AG04450 (cell line): ENCODE data around the gene PDHX. TPM values are rescaled to one million over a fixed set of nuclear protein-coding genes. Genes with fewer than 3 reads are reported as not detected.
A peak's percentile ranks its signal among the peaks of the same experiment; 100 is the strongest.

Experiments used
- CTCF ChIA-PET: fragments of 300-600, 350-600 bp; formaldehyde crosslinking; extraction: SDS; loops from one replicate; lab custom pipeline; 2022; ENCODE audit warnings: antibody characterized with exemption, inconsistent platforms; lab: Charles Lee
- POLR2A ChIA-PET: fragments of 350-600 bp; formaldehyde crosslinking; extraction: SDS; loops from one replicate; lab custom pipeline; 2021; ENCODE audit warnings: antibody characterized with exemption, inconsistent platforms; lab: Yijun Ruan, JAX
- DNase-seq: peaks from one replicate; pipeline ENCODE4 v3.0.0-alpha.2; 2011; ENCODE audit warnings: low read depth, low spot score
- H3K27ac ChIP-seq: one replicate; pipeline ENCODE4 v1.5.1; 2012; ENCODE audit warnings: low read depth, low read length, control low read depth
- H3K27me3 ChIP-seq: one replicate; pipeline ENCODE4 v1.6.0; 2012; ENCODE audit warnings: low read length; ENCODE audit not compliant: control insufficient read depth, insufficient read depth
- H3K4me3 ChIP-seq: 2 replicates; pipeline ENCODE4 v1.5.1; 2011; ENCODE audit warnings: mild to moderate bottlenecking, low read depth, low read length, control low read depth
- H3K9me3 ChIP-seq: 2 replicates; pipeline ENCODE4 v1.5.1; 2012; ENCODE audit warnings: low read length; ENCODE audit not compliant: control insufficient read depth, insufficient read depth
- CTCF ChIP-seq: IDR thresholded peaks from 2 replicates; pipeline ENCODE4 v1.5.1; 2011; ENCODE audit warnings: low read depth, low read length, control low read depth, inconsistent platforms
- polyA plus RNA-seq: library from polyadenylated mRNA; depleted of rRNA; stranded (reverse); fragments of >200 nt; gene quantifications from 2 replicates; pipeline ENCODE4 v1.2.3, GENCODE V29; 2011

Gene PDHX
- polyA plus RNA-seq, 1 experiment: 68.8 TPM

GRCh38 chr11:35029979-35030682, 113.7 kb downstream of the PDHX start:
- no peak for DNase-seq
- H3K27me3 ChIP-seq: no peaks in the 10 kb centered on the region
- H3K4me3 ChIP-seq: no peak overlapping the region
- POLR2A ChIA-PET: interaction anchor here (0.7 to 1.2 kb wide), 5 partner anchors 16 to 109 kb away, joined by 3 to 4 read pairs (median 3); partner anchors contain the start of gene CD44
- no peak for TF ChIP-seq CTCF
- CTCF ChIA-PET: interaction anchor here (1.0 kb wide), 1 partner anchor 30 kb away, joined by 3 read pairs; no protein-coding TSS in a partner anchor
- H3K27ac ChIP-seq: peak overlapping the region; percentile 33
- no peaks in the 10 kb centered on the region for H3K9me3 ChIP-seq

GRCh38 chr11:35030716-35031213, 114.3 kb downstream of the PDHX start:
- H3K4me3 ChIP-seq: no peak overlapping the region
- H3K27me3 ChIP-seq: no peaks in the 10 kb centered on the region
- POLR2A ChIA-PET: interaction anchor here (0.5 to 1.2 kb wide), 4 partner anchors 17 to 109 kb away, joined by 3 to 4 read pairs (median 3); partner anchors contain the start of gene CD44
- no peak for TF ChIP-seq CTCF
- no peaks in the 10 kb centered on the region for H3K9me3 ChIP-seq
- CTCF ChIA-PET: interaction anchor here (1.0 kb wide), 1 partner anchor 31 kb away, joined by 3 read pairs; no protein-coding TSS in a partner anchor
- peak overlapping the region; percentile 68 for H3K27ac ChIP-seq
- peak; percentile 64 for DNase-seq

- Histone ChIP-seq H3K4me3 (no peak overlapping the region), H3K27me3 (no peaks in the 10 kb centered on the region), H3K9me3 (no peaks in the 10 kb centered on the region), H3K27ac (peak overlapping the region; percentile 68)
- TF ChIP-seq CTCF: no peak
- no peak for DNase-seq
- ChIA-PET POLR2A (interaction anchor here (0.5 to 1.2 kb wide), 4 partner anchors 17 to 107 kb away, joined by 3 read pairs; no protein-coding TSS in a partner anchor), CTCF (no interaction called here)
Measured at GRCh38 chr11:35031346-35031745, 114.9 kb downstream of the PDHX start.

- CTCF ChIA-PET: no interaction called here
- no peak for DNase-seq
- Histone ChIP-seq H3K9me3 (no peaks in the 10 kb centered on the region), H3K4me3 (no peak overlapping the region), H3K27me3 (no peaks in the 10 kb centered on the region), H3K27ac (no peak overlapping the region)
- TF ChIP-seq CTCF: no peak
- POLR2A ChIA-PET: interaction anchor here (0.6 kb wide), 1 partner anchor 106 kb away, joined by 3 read pairs; no protein-coding TSS in a partner anchor
Measured at GRCh38 chr11:35031867-35032266, 115.4 kb downstream of the PDHX start.

- ChIA-PET CTCF (no interaction called here), POLR2A (no interaction called here)
- no peak for TF ChIP-seq CTCF
- Histone ChIP-seq H3K4me3 (no peak overlapping the region), H3K27ac (no peak overlapping the region), H3K9me3 (no peaks in the 10 kb centered on the region), H3K27me3 (no peaks in the 10 kb centered on the region)
- no peak for DNase-seq
Measured at GRCh38 chr11:35033011-35033410, 116.6 kb downstream of the PDHX start.
